OCI-LY3 (cell line): Measurements from ENCODE around the gene CCBE1.

Source experiments
- EZH2phosphoT487 ChIP-seq: fragments of 200-600 bp; shearing (Covaris generic); IDR thresholded peaks from 2 replicates; pipeline ENCODE4 v1.6.1; 2018; ENCODE audit warnings: antibody characterized with exemption, mixed run types, low read depth
- TF ChIP-seq, protein P1 (sequence below): fragments of 200-600, 300-600 bp; sonication (generic); IDR thresholded peaks from 2 replicates; pipeline ENCODE4 v1.5.1; 2014; ENCODE audit warnings: antibody characterized with exemption, low read length, low read depth

DNA sequence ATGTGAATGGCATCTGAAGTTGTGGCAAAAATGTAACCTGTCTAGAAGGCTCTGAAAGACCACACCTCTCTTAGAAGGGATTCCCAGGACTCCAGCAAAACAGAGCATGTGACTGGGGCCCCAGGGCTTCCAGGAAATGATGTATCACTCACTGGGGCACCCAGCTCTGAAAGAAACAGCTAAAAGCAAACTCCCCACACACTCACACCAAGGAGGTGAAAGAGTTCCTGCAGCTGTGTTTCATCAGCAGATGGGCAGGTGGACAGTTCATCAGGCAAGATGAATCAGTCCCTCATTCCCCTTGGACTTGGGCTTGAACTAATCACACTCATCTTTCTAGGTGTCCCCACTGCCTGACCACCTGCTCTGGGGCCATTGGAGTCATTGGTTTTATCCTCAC, 76.2 kb downstream of the CCBE1 start:
- TF ChIP-seq, protein P1, sequence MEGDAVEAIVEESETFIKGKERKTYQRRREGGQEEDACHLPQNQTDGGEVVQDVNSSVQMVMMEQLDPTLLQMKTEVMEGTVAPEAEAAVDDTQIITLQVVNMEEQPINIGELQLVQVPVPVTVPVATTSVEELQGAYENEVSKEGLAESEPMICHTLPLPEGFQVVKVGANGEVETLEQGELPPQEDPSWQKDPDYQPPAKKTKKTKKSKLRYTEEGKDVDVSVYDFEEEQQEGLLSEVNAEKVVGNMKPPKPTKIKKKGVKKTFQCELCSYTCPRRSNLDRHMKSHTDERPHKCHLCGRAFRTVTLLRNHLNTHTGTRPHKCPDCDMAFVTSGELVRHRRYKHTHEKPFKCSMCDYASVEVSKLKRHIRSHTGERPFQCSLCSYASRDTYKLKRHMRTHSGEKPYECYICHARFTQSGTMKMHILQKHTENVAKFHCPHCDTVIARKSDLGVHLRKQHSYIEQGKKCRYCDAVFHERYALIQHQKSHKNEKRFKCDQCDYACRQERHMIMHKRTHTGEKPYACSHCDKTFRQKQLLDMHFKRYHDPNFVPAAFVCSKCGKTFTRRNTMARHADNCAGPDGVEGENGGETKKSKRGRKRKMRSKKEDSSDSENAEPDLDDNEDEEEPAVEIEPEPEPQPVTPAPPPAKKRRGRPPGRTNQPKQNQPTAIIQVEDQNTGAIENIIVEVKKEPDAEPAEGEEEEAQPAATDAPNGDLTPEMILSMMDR = no peak
- TF ChIP-seq EZH2phosphoT487 = no peak
